Measurements from ENCODE around the gene KIAA0319L. TPM values are rescaled to one million over a fixed set of nuclear protein-coding genes. Genes with fewer than 3 reads are reported as not detected.

The KIAA0319L gene
- total RNA-seq, 1 donor from 2014 or later: 69.2 TPM

- H3K36me3 Mint-ChIP-seq (ENCODE audit: low read depth, unreplicated experiment): peaks cover 48% of the 10 kb centered on the region
Measured at GRCh38 chr1:35436078-35436477, 121.1 kb downstream of the KIAA0319L start.

GRCh38 chr1:35434703-35435102 is 122.5 kb downstream of the KIAA0319L start:
- Mint-ChIP-seq H3K27me3 (ENCODE audit: unreplicated experiment) (peaks cover 29% of the 10 kb centered on the region), H3K4me3 (ENCODE audit: unreplicated experiment) (no peak overlapping the region), H3K4me1 (ENCODE audit: unreplicated experiment) (peaks cover 13% of the 10 kb centered on the region), H3K9me3 (ENCODE audit: unreplicated experiment) (no peaks in the 10 kb centered on the region), H3K36me3 (ENCODE audit: low read depth, unreplicated experiment) (peaks cover 56% of the 10 kb centered on the region), H3K27ac (ENCODE audit: unreplicated experiment) (no peak overlapping the region)
- no peak for DNase-seq (ENCODE audit: low spot score)
- no peak for TF ChIP-seq CTCF (IDR thresholded peaks at IDR 0.05; ENCODE audit: unreplicated experiment)

More at GRCh38 chr1:35436078-35436477, 121.1 kb downstream of the KIAA0319L start:
- no peak overlapping the region for H3K27ac Mint-ChIP-seq (ENCODE audit: unreplicated experiment)
- no peaks in the 10 kb centered on the region for H3K9me3 Mint-ChIP-seq (ENCODE audit: unreplicated experiment)
- H3K4me3 Mint-ChIP-seq (ENCODE audit: unreplicated experiment): no peak overlapping the region
- DNase-seq (ENCODE audit: low spot score): no peak
- H3K4me1 Mint-ChIP-seq (ENCODE audit: unreplicated experiment): peaks cover 20% of the 10 kb centered on the region
- H3K27me3 Mint-ChIP-seq (ENCODE audit: unreplicated experiment): peaks cover 28% of the 10 kb centered on the region
- no peak for TF ChIP-seq CTCF (IDR thresholded peaks at IDR 0.05; ENCODE audit: unreplicated experiment)

GRCh38 chr1:35433714-35434113 is 123.5 kb downstream of the KIAA0319L start:
- Mint-ChIP-seq H3K36me3 (ENCODE audit: low read depth, unreplicated experiment) (peaks cover 49% of the 10 kb centered on the region), H3K4me3 (ENCODE audit: unreplicated experiment) (peak overlapping the region; percentile 23), H3K4me1 (ENCODE audit: unreplicated experiment) (peaks cover 11% of the 10 kb centered on the region), H3K27me3 (ENCODE audit: unreplicated experiment) (peaks cover 25% of the 10 kb centered on the region), H3K9me3 (ENCODE audit: unreplicated experiment) (no peaks in the 10 kb centered on the region), H3K27ac (ENCODE audit: unreplicated experiment) (no peak overlapping the region)
- DNase-seq (ENCODE audit: low spot score): no peak
- TF ChIP-seq CTCF (IDR thresholded peaks at IDR 0.05; ENCODE audit: unreplicated experiment): no peak

GRCh38 chr1:35432231-35432630 is 125.0 kb downstream of the KIAA0319L start:
- no peak overlapping the region for H3K27ac Mint-ChIP-seq (ENCODE audit: unreplicated experiment)
- H3K4me3 Mint-ChIP-seq (ENCODE audit: unreplicated experiment): no peak overlapping the region
- peaks cover 24% of the 10 kb centered on the region for H3K27me3 Mint-ChIP-seq (ENCODE audit: unreplicated experiment)
- H3K36me3 Mint-ChIP-seq (ENCODE audit: low read depth, unreplicated experiment): peaks cover 38% of the 10 kb centered on the region
- no peak for DNase-seq (ENCODE audit: low spot score)
- TF ChIP-seq CTCF (IDR thresholded peaks at IDR 0.05; ENCODE audit: unreplicated experiment): no peak
- H3K9me3 Mint-ChIP-seq (ENCODE audit: unreplicated experiment): no peaks in the 10 kb centered on the region
- H3K4me1 Mint-ChIP-seq (ENCODE audit: unreplicated experiment): peaks cover 18% of the 10 kb centered on the region

- Mint-ChIP-seq H3K9me3 (ENCODE audit: unreplicated experiment) (no peaks in the 10 kb centered on the region), H3K4me3 (ENCODE audit: unreplicated experiment) (no peak overlapping the region), H3K27me3 (ENCODE audit: unreplicated experiment) (peaks cover 24% of the 10 kb centered on the region), H3K4me1 (ENCODE audit: unreplicated experiment) (peaks cover 26% of the 10 kb centered on the region), H3K36me3 (ENCODE audit: low read depth, unreplicated experiment) (peaks cover 32% of the 10 kb centered on the region), H3K27ac (ENCODE audit: unreplicated experiment) (no peak overlapping the region)
- DNase-seq (ENCODE audit: low spot score): no peak
- TF ChIP-seq CTCF (IDR thresholded peaks at IDR 0.05; ENCODE audit: unreplicated experiment): no peak
Measured at GRCh38 chr1:35431173-35431599, 126.0 kb downstream of the KIAA0319L start.
